ENCODE results near the gene S100A14.
A peak's percentile ranks its signal among the peaks of the same experiment; 100 is the strongest.
"Not testable (repeated sequence)": the region's sequence is repeated elsewhere in the genome, so short reads cannot be mapped to it uniquely, and the experiment has no call there.

Gene S100A14

DNA sequence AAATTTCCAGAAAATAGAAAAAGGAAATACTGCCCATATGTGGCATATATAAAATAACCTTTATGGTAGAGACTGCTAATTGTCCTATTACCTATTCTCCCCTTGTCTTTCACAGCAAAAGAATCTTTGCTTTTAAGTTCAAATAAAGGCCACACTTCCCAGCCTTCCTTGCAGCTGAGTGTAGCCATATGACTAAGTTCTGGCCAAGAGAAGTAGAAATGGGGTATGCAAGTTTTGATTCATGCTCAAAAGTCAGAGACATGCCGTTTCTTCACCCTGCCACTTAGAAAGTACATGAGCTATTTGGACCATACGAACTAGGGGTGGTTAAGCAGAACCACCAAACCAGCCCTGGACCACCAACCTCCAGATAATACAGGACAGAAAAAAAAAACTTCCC, 32.1 kb downstream of the S100A14 start:
- DNase-seq: no peak

DNA sequence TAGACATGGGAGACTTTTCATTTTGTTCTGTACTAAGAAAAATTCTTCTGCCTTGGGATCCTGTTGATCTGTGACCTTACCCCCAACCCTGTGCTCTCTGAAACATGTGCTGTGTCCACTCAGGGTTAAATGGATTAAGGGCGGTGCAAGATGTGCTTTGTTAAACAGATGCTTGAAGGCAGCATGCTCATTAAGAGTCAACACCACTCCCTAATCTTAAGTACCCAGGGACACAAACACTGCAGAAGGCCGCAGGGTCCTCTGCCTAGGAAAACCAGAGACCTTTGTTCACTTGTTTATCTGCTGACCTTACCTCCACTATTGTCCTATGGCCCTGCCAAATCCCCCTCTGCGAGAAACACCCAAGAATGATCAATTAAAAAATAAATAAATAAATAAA, 32.6 kb downstream of the S100A14 start:
- not testable (repeated sequence) for DNase-seq

DNA sequence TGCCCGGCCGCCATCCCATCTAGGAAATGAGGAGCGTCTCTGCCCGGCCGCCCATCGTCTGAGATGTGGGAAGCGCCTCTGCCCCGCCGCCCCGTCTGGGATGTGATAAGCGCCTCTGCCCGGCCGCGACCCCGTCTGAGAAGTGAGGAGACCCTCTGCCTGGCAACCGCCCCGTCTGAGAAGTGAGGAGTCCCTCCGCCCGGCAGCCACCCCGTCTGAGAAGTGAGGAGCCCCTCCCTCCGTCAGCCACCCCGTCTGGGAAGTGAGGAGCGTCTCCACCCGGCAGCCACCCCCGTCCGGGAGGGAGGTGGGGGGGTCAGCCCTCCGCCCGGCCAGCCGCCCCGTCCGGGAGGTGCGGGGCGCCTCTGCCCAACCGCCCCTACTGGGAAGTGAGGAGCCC, 33.3 kb downstream of the S100A14 start:
- not testable (repeated sequence) for DNase-seq

DNA sequence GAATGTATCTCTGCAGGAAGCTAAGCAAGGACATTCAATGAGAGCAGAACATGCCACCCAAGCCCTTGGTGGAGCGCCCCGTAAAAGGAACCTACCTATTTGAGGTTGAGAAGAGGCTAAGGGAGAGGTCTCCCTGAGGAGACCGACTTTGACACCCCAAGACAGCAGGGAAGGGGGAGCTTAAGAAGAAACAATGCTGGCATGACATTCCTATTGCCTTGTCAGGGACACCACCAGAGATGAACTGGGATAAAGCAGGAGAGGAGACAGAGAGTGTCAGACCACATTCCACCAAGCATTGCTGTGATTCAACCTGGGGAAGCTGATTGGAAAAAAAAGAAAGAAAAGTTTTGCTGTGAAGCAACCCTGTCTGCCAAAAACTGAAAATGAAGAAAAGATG, 37.2 kb downstream of the S100A14 start:
- DNase-seq: no peak

DNA sequence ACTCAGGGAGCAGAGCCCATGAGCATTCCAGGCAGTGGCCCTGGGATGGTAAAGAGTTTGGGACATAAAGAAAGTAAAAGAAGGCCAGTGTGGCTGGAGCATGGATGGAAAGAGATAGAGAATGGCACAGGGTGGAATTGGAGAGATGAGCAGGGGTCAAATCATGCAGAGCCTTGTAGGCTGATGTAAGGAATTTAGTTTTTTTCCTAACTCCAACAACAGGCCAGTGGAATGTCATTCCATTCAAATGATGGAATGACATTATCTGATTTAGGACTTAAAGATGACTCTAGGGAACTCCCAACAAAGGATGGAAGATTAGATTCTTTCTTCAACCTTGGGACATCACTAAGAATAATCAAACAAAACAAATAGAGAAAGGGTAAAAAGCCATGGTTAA, 37.6 kb downstream of the S100A14 start:
- DNase-seq: no peak

DNA sequence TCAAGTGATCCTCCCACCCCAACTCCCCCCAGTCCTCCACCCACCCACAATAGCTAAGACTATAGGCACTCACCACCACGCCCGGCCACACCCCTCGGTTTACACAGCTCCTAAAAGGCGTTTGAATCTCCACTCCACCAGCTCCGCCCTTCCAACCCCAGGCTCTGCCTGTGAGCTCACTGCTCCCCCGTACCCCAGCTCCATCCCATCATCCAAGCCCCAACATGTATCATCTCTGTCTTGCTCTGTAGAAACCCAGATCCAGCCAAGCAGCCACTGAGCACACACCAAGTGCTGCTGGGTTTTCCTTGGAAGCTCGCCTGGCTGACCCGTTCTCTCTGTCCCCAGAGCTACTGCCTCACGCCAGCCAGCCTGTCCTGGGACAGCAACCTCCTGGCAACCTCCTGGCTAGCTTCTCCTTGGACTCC, 38.5 kb downstream of the S100A14 start:
- DNase-seq: no peak

DNA sequence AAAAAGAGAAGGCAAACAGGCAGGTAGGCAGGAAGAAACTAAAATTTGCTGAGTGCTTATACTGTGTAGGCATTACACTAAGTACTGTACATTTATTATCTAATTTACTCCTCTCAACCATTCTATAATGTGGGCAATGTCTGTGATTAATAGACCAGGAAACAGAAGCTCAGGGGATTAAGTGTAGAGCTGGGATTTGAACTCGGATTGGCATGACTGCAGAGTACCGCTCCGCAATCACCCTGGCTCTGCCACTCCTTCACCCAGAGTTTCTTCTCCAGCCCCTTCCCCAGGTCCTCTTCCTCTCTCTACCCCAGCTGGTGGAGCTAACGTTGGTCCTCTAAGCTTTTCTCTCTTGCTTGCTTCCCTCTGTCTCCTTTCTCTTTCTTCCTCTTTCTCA, 39.0 kb downstream of the S100A14 start:
- DNase-seq: no peak

DNA sequence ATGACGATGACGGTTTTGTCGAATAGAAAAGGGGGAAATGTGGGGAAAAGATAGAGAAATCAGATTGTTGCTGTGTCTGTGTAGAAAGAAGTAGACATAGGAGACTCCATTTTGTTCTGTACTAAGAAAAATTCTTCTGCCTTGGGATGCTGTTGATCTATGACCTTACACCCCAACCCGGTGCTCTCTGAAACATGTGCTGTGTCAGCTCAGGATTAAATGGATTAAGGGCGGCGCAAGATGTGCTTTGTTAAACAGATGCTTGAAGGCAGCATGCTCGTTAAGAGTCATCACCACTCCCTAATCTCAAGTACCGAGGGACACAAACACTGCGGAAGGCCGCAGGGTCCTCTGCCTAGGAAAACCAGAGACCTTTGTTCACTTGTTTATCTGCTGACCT, 40.6 kb downstream of the S100A14 start:
- not testable (repeated sequence) for DNase-seq

DNA sequence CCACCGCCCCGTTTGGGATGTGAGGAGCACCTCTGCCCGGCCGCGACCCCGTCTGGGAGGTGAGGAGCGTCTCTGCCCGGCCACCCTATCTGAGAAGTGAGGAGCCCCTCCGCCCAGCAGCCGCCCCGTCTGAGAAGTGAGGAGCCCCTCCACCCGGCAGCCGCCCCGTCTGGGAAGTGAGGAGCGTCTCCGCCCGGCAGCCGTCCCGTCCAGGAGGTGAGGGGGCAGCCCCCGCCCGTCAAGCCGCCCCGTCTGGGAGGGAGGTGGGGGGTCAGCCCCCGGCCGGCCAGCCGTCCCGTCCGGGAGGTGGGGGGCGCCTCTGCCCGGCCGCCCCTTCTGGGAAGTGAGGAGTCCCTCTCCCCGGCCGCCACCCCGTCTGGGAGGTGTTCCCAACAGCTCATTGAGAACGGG, 41.0 kb downstream of the S100A14 start:
- DNase-seq: not testable (repeated sequence)

DNA sequence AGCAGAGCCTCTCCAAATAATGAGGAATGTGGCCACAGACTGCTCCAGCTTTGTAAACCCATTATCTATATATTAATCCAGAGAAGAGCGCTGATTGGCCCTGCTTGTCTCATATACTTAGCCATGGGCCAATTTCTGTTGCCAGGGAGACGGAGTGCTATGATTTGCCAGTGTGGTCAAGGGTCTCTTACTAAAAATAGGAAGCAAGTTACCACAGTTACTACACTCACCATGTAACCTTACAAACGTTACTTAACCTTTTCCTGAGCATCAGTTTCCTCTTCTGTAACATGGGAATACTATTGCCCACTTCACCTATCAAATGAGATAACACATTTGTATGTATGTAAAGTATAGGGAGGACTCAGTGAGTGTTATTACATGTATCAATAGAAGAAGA, 42.8 kb downstream of the S100A14 start:
- DNase-seq: no peak

DNA sequence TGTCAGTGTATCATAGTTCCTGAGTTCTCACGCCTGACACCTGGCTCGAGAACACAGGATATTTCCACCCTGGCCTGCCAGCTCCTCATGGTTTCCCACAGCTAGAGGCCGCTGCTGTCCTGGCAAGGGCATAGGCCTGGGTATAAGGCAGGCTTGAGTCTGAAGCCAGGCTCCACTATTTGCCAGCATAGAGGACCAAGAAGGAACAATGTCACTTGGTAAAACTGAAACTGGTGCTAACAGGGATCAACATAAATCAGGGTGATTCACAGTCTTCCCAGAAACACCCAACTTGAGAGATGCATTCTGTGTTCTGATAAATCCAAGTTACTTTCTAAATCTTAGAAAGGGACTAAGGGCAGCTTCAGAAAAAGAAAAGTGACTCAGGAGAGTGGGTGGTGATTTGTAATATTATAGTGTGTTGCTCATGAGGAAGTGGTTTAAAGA, 43.5 kb downstream of the S100A14 start:
- peak; percentile 78 for DNase-seq

DNA sequence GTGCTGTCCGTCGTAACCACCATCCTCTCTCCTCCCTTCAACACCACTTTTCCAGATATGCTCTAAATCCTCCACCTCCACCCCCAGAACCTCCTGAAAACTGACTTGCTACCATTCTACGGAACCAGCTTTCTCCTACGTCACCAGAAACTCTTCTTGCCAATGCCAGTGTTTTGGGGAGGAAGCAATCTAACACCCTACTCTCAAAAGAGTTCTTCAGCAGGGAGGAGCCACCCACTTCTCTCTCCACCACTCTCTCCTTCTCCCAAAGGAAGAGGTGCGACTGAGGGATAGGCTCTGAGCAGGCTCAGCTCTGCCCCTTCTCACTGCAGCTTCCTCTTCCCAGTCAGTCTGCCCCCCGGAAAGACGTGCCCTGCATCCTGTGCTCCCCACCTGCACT, 44.4 kb downstream of the S100A14 start:
- no peak for DNase-seq

DNA sequence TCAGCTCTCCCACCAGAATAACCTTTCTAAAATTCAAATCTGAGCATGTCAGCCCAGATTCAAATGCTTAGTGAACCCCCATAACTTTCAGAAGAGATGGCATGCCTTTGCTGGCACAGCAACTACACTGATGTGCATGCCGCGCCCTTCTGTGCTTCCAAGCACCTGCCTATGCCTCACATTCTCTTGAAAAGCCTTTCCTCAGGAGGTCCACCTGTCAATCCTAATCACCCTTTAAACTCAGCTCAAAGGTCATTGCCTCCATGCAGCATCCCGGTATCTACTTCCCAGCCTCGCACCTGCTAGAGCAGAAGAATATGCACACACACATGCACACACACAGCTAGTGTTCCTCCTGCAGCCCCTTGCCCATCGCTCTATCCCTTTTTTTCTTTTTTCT, 45.3 kb downstream of the S100A14 start:
- DNase-seq: no peak

DNA sequence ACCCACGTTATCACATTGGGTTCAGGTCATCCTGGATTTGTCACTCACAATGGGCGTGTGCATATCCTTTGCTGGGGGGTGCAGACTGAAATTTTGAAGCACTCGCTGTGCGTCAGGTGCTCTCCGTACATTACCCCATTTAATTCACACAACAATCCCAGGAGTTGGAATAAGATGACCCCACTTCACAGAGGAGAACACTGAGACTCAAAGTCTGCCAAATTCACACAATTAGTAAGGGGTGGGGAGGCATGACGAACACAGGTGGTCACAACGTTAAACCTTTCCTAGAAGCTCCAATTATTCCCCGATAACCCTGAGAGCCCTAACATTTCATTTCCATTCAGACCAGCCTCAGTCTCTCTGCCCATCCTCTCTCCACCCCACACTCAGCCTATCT, 46.7 kb downstream of the S100A14 start:
- no peak for DNase-seq

DNA sequence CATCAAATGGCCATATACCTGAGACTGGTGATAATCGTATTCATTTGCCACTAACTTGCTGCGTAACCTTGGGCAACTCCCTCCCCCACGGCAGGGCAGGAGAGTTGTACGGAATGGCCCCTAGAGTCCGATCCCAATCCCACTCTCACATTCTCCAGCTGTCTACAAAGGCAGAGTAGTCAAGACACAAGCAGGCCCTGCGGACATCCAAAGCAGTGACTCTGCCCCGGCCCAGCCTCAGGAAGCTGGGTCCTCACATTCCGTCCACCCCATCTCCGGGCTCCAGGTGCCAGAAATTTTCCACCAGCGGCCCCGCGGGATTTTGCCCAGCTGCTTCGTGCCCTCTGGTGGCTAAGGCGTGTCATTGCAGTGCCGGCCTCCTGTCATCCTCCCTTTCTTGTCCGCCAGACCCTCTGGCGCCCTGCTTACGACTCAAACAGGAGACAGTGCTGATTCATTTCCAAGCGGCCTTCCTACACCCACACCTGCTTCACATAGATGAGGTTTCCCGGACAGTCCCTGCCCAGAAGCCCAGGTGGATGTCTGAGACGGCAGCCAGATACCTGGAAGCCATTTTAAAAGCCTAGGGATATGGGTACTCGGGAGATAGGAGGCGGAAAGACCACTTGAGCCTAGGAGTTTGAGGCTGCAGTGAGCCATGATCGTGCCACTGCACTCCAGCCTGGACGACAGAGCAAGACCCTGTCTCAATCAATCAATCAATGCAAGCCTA, 47.6 kb downstream of the S100A14 start:
- peak; percentile 92 for DNase-seq

DNA sequence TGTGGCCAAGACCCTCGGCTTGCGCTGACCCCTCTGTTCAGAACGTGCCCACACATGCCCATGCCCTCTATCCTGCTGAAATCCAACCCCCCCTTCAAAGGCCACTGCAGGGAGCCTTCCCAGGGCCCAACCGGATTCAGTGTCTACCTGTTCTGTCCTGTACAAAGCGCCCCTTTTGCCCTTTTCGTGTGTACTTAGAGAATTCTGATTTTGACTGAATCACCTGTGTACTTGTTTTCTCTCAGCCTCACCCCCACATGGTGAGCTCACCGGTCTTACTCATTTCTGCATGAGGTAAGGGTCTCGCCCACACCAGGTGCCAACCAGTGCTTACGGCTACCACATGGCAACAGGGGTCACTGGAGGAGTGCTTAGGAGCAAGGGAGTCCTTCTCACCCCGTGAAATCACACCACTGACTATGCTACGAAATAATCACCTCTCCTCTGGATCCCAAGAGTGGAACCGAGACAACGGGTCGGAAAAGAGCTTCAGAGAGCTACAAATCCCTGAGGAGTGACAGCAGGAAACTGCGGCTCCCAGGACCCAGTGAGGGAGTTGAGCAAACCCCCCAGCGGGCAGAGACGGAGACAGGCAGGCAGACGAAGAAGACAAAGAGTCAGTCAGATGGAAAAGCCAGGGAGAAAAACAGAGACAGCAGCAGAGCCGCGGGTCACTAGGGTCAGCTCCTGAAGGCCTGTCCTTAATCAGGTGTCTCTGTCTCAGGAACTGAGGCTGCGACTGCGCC, 48.3 kb downstream of the S100A14 start:
- no peak for DNase-seq

DNA sequence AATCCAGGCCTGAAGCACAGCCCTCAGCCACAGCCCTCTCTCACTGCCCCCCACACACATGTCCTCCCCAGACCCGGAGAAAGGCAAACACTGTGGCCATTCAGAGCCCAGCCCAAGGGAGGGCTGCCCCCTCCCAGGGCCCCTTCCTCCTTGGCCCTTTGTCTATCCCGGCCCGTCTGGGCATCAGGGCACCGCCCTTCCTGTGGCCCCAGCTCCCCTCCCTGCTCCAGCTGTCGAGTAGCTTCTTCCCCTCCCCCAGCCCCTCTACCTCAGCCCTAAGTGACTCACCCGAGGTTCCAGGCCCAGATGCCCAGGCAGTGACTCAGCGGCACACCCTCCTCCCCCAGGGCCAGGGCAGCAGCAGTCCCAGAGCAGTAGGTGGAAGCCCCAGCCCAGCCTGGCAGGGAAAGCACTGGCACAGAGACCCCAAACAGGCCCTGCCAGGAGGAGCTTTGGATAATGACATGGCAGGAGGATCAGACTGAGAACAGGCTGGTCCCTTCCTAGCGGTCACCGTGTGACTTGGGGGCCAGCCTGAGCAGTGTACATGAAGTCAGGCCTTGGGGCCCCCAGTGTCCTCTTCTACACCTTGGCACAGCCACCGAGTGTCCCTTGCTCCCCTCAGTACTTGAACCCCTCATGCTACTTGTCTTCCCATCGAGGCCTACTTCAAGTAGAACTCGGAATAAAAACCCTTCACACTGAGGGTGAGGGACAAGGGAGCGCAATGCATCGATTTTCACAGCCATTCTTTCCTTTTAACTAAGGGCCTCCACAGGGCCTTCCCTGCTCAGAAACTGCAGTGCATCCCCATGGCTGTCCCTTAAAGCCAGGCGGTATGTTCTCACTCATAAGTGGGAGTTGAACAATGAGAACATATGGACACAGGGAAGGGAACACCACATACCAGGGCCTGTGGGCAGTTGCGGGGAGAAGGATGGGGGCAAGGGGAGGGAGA, 49.4 kb downstream of the S100A14 start:
- peak; percentile 93 for DNase-seq

DNA sequence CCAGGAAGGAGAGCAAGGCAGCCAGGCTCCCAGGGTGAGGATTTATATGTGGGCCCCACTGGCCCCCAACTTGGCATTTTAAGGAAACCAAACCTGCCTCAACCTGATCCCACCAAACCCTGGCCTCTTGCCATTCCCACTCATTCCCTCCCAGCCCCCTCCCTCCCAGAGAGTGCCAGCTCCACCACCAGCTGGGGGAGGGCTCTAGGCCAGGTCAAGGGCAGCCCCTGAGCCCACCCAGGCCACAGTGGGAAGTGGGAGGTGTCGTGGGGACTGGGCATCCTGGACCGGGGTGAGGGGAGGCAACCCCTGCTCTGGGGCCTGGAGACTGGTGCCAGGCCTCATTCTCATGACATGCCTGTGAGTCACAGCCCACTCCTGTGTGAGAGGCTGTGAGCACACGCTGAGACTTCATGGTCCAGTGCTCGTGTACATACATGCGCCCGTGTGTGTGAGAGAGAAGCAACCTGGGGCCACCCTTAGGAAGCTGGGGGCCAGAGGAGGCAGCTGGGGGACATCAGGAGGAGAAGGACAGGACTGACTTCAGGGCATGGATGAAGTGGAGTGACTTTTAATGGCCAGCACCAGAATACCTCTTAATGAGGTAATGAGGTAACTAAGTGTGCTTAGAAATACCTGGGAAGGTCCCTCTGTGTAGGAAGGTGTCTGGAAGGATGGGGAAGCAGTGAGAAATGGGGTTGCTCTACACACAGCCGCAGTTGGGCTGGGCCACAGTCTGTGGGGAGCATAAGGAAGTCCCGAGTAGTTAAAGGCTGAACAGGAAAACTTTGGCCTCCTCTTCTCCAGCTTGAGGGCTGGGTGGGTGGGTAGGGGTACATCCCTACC, 50.4 kb downstream of the S100A14 start, which contains the start of gene S100A2:
S100A2 (minus strand) TSS at position 316 of the 846 bp plus-strand sequence. CDS start 1,967 bp downstream, outside the sequence.
- DNase-seq: peak; percentile 53

All from right hindlimb (tissue), 1 donor.